Mesodermal cell (in vitro differentiated cells): ENCODE measurements around the gene ADARB2.
"Not testable (repeated sequence)": the region's sequence is repeated elsewhere in the genome, so short reads cannot be mapped to it uniquely, and the experiment has no call there.

Experiments used
- H3K27ac ChIP-seq: 2 replicates; pipeline ENCODE4 v1.7.0; 2013; ENCODE audit warnings: mild to moderate bottlenecking, low read depth, low read length, moderate library complexity; ENCODE audit not compliant: severe bottlenecking
- H3K36me3 ChIP-seq: 2 replicates; pipeline ENCODE4 v1.7.1; 2013; ENCODE audit warnings: mild to moderate bottlenecking, low read length, moderate library complexity; ENCODE audit not compliant: control insufficient read depth, insufficient read depth
- H3K4me1 ChIP-seq: one replicate; pipeline ENCODE4 v1.7.1; 2013; ENCODE audit warnings: mild to moderate bottlenecking, low read length; ENCODE audit not compliant: insufficient read depth, control insufficient read depth, poor library complexity, severe bottlenecking
- H3K4me3 ChIP-seq: 2 replicates; pipeline ENCODE4 v1.7.0; 2013; ENCODE audit warnings: low read length, control low read depth, mild to moderate bottlenecking; ENCODE audit not compliant: insufficient read depth, poor library complexity, severe bottlenecking; ENCODE audit errors: extremely low read depth
- H3K9me3 ChIP-seq: 2 replicates; pipeline ENCODE4 v1.7.1; 2013; ENCODE audit warnings: mild to moderate bottlenecking, low read length, moderate library complexity; ENCODE audit not compliant: control insufficient read depth
- WGBS, 2 experiments: methylation state at CpG; one replicate each; pipeline ENCODE4 v1.1.5; 2013; ENCODE audit warnings: missing lambda C conversion rate in 2 of 2; ENCODE audit not compliant: insufficient coverage in 2 of 2; 5-methylcytosine and 5-hydroxymethylcytosine counted together

Gene ADARB2

DNA sequence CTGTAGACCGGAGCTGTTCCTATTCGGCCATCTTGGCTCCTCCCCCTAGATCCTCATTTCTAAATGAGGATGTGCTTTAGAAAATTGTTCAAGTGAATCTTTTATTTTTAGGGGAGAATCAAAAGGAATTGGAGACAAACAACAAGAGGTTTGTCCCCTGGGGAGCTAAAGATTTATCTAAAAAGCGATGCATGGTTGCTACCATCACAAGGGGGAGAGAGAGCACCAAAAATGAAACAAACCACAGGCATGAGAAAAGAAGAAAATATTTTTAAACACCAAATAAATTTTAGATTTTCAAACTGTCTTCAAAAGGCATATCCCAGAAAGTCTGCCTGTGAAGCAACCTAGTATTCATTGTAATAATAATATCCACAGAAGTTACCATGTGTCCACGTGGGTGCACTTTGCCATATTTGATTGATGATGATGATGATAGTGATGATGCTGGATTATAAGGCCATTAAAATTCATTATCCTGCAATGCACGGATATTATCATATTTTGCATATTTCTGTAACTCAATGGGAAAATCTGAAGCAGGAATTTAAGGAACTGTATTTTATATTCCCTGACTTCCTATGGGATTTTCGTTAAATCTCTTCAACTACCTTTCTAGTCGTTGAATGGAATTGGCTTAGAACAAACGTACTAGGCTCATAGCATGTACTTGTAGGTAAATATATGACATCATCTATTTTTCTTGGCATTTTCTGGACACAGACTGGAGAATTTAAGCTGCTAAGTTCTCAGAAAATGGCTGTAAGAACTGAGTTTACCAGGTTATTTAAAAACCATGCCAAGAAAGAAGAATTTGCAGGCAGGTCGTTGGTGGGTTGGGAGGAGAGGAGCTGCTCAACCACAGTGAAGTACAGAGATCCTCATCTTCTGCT is 509.6 kb downstream of the ADARB2 start:
- Histone ChIP-seq H3K36me3 (no peaks in the 10 kb centered on the region), H3K4me3 (no peak overlapping the region), H3K4me1 (no peaks in the 10 kb centered on the region), H3K9me3 (no peaks in the 10 kb centered on the region), H3K27ac (no peak overlapping the region)
- 80 to 83% methylated on average over 1 of the region's 9 CpGs for WGBS, 2 experiments

DNA sequence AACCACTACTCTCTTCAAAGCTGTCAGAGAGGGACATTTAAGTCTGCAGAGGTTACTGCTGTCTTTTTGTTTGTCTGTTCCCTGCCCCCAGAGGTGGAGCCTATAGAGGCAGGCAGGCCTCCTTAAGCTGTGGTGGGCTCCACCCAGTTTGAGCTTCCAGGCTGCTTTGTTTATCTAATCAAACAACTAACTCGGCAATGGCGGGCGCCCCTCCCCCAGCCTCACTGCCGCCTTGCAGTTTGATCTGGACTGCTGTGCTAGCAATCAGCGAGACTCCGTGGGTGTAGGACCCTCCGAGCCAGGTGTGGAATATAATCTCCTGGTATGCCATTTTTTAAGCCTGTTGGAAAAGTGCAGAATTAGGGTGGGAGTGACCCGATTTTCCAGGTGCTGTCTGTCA is 510.4 kb downstream of the ADARB2 start:
- H3K36me3 ChIP-seq, H3K4me3 ChIP-seq, H3K9me3 ChIP-seq, H3K27ac ChIP-seq, H3K4me1 ChIP-seq: not testable (repeated sequence)
- 56 to 61% methylated on average over 5 to 8 of the region's 8 CpGs for WGBS, 2 experiments

DNA sequence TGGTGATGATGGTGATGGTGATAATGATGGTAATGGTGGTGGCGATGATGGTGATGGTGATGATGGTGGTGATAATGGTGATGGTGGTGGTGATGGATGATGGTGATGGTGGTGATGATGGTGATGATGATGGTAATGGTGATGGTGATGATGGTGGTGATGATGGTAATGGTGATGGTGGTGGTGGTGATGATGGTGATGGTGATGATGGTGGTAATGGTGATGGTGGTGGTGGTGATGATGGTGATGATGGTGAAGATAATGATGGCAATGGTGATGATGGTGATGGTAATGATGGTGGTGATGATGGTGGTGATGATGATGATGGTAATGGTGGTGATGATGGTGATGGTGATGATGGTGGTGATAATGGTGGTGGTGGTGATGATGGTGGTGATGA is 517.5 kb downstream of the ADARB2 start:
- H3K36me3 ChIP-seq, H3K27ac ChIP-seq, H3K4me3 ChIP-seq, H3K9me3 ChIP-seq, H3K4me1 ChIP-seq: not testable (repeated sequence)
- WGBS, 2 experiments, result 0% methylated on average over 1 of the region's 1 CpG

DNA sequence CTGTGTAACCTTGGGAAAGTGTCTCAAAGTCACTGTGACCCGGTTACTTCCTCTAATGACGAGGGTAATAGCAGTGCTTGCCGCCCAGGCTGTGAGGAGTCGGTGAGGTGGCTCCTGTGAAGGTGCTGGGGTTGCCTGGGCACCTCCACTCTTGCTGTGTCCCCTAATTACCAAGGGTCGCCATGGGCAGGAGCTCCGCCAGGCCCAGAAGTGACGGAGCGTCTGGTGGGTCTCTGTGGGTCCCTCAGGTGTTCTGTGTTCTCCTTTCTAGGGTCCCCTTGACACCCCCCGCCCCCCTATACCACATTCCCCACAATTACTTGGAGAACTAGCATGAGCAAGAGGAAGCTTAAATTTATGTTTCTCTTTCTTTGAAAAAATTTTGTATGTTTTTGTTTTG is 519.7 kb downstream of the ADARB2 start:
- Histone ChIP-seq H3K27ac (no peak overlapping the region), H3K4me3 (no peak overlapping the region), H3K9me3 (peaks cover 5% of the 10 kb centered on the region), H3K4me1 (no peaks in the 10 kb centered on the region), H3K36me3 (no peaks in the 10 kb centered on the region)
- WGBS, 2 experiments, result 90 to 94% methylated on average over 4 to 7 of the region's 9 CpGs

DNA sequence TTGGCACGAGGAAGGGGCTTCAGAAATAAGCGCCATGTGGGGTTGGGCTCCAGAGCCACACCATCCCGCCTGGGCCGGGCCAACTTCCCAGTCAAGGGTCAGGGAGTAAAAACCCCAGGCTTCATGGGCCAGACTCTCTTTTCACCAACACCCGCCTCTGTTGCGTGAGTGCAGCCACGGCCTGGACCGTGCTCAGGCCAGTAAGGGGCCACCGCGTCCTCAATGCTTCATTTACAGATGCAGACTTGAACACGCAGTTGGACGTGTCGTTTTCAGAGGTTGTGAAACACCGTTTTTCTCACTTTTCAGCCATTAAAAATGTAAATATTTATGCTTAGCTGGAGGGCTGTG is 520.1 kb downstream of the ADARB2 start:
- 91 to 94% methylated on average over 10 to 11 of the region's 14 CpGs for WGBS, 2 experiments
- Histone ChIP-seq H3K9me3 (peaks cover 5% of the 10 kb centered on the region), H3K27ac (no peak overlapping the region), H3K36me3 (no peaks in the 10 kb centered on the region), H3K4me3 (no peak overlapping the region), H3K4me1 (no peaks in the 10 kb centered on the region)

DNA sequence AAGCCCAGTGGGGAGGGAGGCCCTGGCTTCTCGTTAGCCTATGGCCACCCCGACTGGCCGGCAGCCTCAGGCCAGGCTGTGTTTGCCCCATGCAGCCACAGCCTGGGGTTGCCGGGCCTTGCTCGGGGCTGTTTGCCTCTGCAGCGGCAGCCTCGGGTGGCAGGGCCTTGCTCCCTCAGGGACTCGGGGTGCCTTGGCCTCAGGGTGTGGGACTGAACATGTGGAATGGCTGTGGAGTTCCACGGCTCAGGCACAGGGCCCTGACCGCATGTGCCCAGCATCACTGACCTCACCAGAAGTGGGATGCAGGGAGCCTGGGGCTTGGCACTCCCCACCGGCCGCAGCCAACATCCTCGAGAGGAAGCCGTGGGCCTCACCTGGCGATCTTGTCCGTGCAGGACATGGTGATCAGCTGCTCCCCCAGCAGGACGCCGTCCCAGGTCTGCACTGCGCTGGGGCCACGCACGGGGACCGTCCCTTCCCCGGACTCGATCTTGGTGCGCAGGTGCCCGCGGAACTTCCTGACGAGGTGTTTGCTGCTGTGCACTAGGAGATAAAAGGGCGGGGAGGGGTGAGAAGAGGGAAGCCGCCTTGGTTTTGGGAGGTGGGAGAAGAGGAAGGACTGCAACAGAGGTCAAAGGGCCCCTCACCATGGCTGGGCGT is 520.6 kb downstream of the ADARB2 start:
- Histone ChIP-seq H3K36me3 (no peaks in the 10 kb centered on the region), H3K4me1 (no peaks in the 10 kb centered on the region), H3K9me3 (peaks cover 5% of the 10 kb centered on the region), H3K27ac (no peak overlapping the region), H3K4me3 (no peak overlapping the region)
- 91% methylated on average over 19 to 29 of the region's 31 CpGs for WGBS, 2 experiments

DNA sequence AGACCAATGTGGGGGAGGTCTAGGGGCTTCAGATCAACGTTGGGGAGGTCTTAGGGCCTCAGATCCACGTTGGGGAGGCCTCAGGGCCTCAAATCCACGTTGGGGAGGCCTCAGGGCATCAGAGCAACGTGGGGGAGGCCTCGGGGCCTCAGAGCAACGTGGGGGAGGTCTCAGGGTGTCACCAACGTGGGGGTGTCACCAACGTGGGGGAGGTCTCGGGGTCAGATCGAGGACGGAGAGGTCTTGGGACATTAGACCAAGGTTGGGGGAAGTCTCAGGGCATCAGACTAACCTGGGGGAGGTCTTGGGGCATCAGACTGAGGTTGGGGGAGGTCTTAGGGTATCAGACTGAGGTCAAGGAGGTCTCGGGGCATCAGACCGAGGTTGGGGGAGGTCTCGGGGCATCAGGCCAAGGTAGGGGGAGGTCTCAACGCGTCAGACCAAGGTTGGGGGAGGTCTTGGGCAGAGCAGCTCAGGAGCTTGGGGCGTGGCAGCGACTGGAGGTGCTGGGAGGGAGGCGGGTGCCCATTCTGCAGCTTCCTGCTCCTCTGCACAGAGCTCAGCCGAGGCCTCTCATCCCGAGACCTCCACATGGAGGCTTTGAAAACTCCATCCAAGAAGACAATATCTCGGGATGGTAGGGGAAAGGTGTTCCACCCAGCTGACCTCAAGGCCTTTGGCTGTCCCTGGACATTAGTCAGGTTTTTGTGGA is 521.3 kb downstream of the ADARB2 start:
- Histone ChIP-seq H3K27ac (no peak overlapping the region), H3K36me3 (no peaks in the 10 kb centered on the region), H3K4me3 (no peak overlapping the region), H3K4me1 (no peaks in the 10 kb centered on the region), H3K9me3 (peaks cover 5% of the 10 kb centered on the region)
- whole genome bisulfite sequencing, 2 experiments, result 84 to 86% methylated on average over 14 to 16 of the region's 22 CpGs

DNA sequence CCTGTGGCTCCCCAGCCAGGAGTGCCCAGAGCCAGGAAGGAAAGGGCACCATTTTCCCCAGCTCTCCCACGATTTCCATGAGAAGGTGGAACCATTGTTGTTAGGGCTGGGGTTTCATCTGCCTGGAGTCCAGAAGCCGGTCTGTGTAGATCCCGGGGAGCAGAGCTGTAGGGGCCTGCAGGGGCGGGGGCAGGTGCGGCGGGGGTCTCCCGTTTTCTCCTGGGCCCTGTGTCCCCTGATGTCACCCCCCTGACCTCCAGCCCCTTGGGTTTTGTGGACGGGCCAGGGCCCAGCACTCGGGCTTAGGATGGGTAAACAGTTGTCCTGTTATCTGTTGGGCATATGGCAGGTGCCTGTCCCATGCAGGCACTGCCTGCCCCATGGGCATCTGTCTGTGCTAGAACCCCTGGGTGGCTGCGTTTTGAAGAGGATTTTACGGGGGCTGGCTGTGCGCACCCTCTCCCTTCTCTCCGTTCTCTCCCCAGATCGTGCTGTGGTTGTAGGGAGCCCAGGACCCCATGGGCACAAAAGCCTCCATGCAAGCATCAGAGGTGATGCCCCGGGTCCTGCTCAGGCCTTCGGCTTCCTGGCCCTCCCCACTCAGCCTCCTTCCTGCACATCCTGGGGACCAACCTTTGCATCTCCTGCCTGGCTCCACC is 522.3 kb downstream of the ADARB2 start:
- H3K36me3 ChIP-seq, result no peaks in the 10 kb centered on the region
- no peak overlapping the region for H3K27ac ChIP-seq
- 96 to 97% methylated on average over 9 to 12 of the region's 16 CpGs for WGBS, 2 experiments

DNA sequence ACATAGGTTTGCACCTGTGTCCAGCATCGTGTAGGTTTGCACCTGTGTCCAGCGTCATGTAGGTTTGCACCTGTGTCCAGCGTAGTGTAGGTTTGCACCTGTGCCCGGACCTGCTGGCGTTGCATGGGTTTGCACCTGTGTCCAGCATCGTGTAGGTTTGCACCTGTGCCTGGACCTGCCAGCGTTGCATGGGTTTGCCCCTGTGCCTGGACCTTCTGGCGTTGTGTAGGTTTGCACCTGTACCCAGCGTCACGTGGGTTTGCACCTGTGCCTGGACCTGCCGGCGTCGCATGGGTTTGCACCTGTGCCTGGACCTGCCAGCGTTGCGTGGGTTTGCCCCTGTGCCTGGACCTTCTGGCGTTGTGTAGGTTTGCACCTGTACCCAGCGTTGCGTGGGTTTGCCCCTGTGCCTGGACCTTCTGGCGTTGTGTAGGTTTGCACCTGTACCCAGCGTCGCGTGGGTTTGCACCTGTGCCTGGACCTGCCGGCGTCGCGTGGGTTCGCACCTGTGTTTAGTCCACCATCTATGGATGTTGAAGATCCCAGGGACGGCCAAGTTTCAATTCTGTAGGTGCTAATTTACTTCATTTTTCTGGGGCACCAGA is 523.2 kb downstream of the ADARB2 start:
- no peak overlapping the region for H3K27ac ChIP-seq
- no peaks in the 10 kb centered on the region for H3K36me3 ChIP-seq
- H3K9me3 ChIP-seq, result no peaks in the 10 kb centered on the region
- H3K4me3 ChIP-seq, result no peak overlapping the region
- H3K4me1 ChIP-seq, result no peaks in the 10 kb centered on the region
- WGBS, 2 experiments, result 93% methylated on average over 24 to 28 of the region's 28 CpGs

More for the DNA sequence above, 522.3 kb downstream of the ADARB2 start:
- H3K4me1 ChIP-seq, result no peaks in the 10 kb centered on the region
- no peak overlapping the region for H3K4me3 ChIP-seq
- peaks cover 5% of the 10 kb centered on the region for H3K9me3 ChIP-seq
